Caco-2 (cell line): ENCODE data around the gene FAM161A. TPM values are rescaled to one million over a fixed set of nuclear protein-coding genes. Genes with fewer than 3 reads are reported as not detected.

Experiments used
- BruUV-seq: library from RNA; stranded (reverse); fragments of 400-500 nt; replicated peaks from 2 replicates; lab custom pipeline; 2021; lab: Mats Ljungman, UMichigan
- CTCF ChIA-PET: fragments of 300-600 bp; sonication (Branson Sonifier 250); formaldehyde crosslinking; loops from one replicate; lab custom pipeline; 2022; ENCODE audit warnings: antibody characterized with exemption; lab: Charles Lee
- POLR2A ChIA-PET: fragments of 300-600 bp; sonication (Branson Sonifier 250); formaldehyde crosslinking; loops from one replicate; lab custom pipeline; 2022; ENCODE audit warnings: antibody characterized with exemption; lab: Charles Lee
- DNase-seq, 2 experiments: peaks; one replicate each; pipeline versions ENCODE4 v3.0.0 to v3.0.0-alpha.2; 2020 to 2022
- H3K27me3 ChIP-seq: replicated peaks from 2 replicates; pipeline ENCODE4 v1.6.0; 2011; ENCODE audit warnings: low read length; ENCODE audit not compliant: control insufficient read depth, insufficient read depth
- H3K36me3 ChIP-seq: 2 replicates; pipeline ENCODE4 v1.5.1; 2011; ENCODE audit warnings: low read length; ENCODE audit not compliant: control insufficient read depth, insufficient read depth
- H3K4me1 ChIP-seq: fragments of 250-450 bp; sonication (Bioruptor Pico); 2 replicates; pipeline ENCODE4 v1.5.1; 2020; ENCODE audit warnings: mild to moderate bottlenecking
- H3K4me3 ChIP-seq: 2 replicates; pipeline ENCODE4 v1.5.1; 2011; ENCODE audit warnings: low read depth, mild to moderate bottlenecking, control low read depth, low read length
- H3K9me3 ChIP-seq: fragments of 250-450 bp; sonication (Bioruptor Pico); 2 replicates; pipeline ENCODE4 v1.5.1; 2020; ENCODE audit warnings: mild to moderate bottlenecking, moderate library complexity
- H3K27ac Mint-ChIP-seq: one replicate; pipeline ENCODE4 v1.8.0; 2022; ENCODE audit warnings: mixed read lengths; ENCODE audit not compliant: unreplicated experiment
- H3K27me3 Mint-ChIP-seq: one replicate; pipeline ENCODE4 v1.8.0; 2022; ENCODE audit warnings: mixed read lengths; ENCODE audit not compliant: insufficient read depth, unreplicated experiment
- H3K36me3 Mint-ChIP-seq: one replicate; pipeline ENCODE4 v1.8.0; 2022; ENCODE audit warnings: mild to moderate bottlenecking, mixed read lengths; ENCODE audit not compliant: insufficient read depth, unreplicated experiment
- H3K4me1 Mint-ChIP-seq: one replicate; pipeline ENCODE4 v1.8.0; 2022; ENCODE audit warnings: low read depth, mixed read lengths; ENCODE audit not compliant: unreplicated experiment
- H3K4me3 Mint-ChIP-seq: one replicate; pipeline ENCODE4 v1.8.0; 2022; ENCODE audit warnings: mild to moderate bottlenecking, moderate library complexity, mixed read lengths; ENCODE audit not compliant: unreplicated experiment
- H3K9me3 Mint-ChIP-seq: one replicate; pipeline ENCODE4 v1.8.0; 2022; ENCODE audit warnings: mixed read lengths; ENCODE audit not compliant: unreplicated experiment
- CTCF ChIP-seq, 2 experiments: fragments of 200-600 bp in 1 of 2; IDR thresholded peaks; 1 replicate in 1 of 2; 2 replicates in 1 of 2; pipeline versions ENCODE4 v1.5.1 to v1.8.0; 2011 to 2022; ENCODE audit warnings: antibody characterized with exemption in 1 of 2, control low read depth in 1 of 2, inconsistent platforms in 1 of 2, low read depth in 1 of 2, low read length in 1 of 2, mild to moderate bottlenecking in 1 of 2, moderate library complexity in 1 of 2; ENCODE audit not compliant: insufficient read depth in 1 of 2, severe bottlenecking in 1 of 2, unreplicated experiment in 1 of 2
- intact Hi-C: fragments of 100-400 bp; cut with micrococcal nuclease; formaldehyde crosslinking; loops from one replicate; pipeline ENCODE4 v1.10.0; 2022; ENCODE audit not compliant: unreplicated experiment
- total RNA-seq: library from RNA; stranded (reverse); gene quantifications from 2 replicates; pipeline ENCODE4 v1.2.3, GENCODE V29; 2022

FAM161A gene
- total RNA-seq, 1 experiment from 2014 or later: 9.8 TPM

GRCh38 chr2:61789807-61790602 lies 63.9 kb downstream of the FAM161A start:
- H3K9me3 Mint-ChIP-seq: no peaks in the 10 kb centered on the region
- ChIA-PET POLR2A (no interaction called here), CTCF (interaction anchor here (0.6 kb wide), 1 partner anchor 15 kb away, joined by 3 read pairs; no protein-coding TSS in a partner anchor)
- no peaks in the 10 kb centered on the region for H3K4me1 ChIP-seq
- intact Hi-C loops: loop anchor here (10.0 kb wide), 1 partner anchor 655 kb away; no protein-coding TSS in a partner anchor
- H3K4me1 Mint-ChIP-seq: peaks cover 6% of the 10 kb centered on the region
- H3K9me3 ChIP-seq: no peaks in the 10 kb centered on the region
- H3K27me3 ChIP-seq: no peaks in the 10 kb centered on the region
- H3K27me3 Mint-ChIP-seq: peaks cover 4% of the 10 kb centered on the region
- no peak overlapping the region for H3K27ac Mint-ChIP-seq
- BruUV-seq: no TSS peak
- H3K36me3 ChIP-seq: no peaks in the 10 kb centered on the region
- TF ChIP-seq CTCF (IDR thresholded peaks at IDR 0.05; ENCODE audit: insufficient read depth in 1 of 2, low read depth in 1 of 2, low read length in 1 of 2, severe bottlenecking in 1 of 2, unreplicated experiment in 1 of 2): no peak
- DNase-seq: no peak
- H3K36me3 Mint-ChIP-seq: no peaks in the 10 kb centered on the region
- H3K4me3 ChIP-seq: no peak overlapping the region
- H3K4me3 Mint-ChIP-seq: no peak overlapping the region

GRCh38 chr2:61787941-61788563 lies 65.8 kb downstream of the FAM161A start:
- DNase-seq: no peak
- Mint-ChIP-seq H3K4me3 (no peak overlapping the region), H3K36me3 (no peaks in the 10 kb centered on the region), H3K9me3 (no peaks in the 10 kb centered on the region), H3K27me3 (peaks cover 5% of the 10 kb centered on the region), H3K27ac (no peak overlapping the region), H3K4me1 (peaks cover 6% of the 10 kb centered on the region)
- H3K4me1 ChIP-seq: no peaks in the 10 kb centered on the region
- no peaks in the 10 kb centered on the region for H3K27me3 ChIP-seq
- no peaks in the 10 kb centered on the region for H3K9me3 ChIP-seq
- ChIA-PET POLR2A (interaction anchor here (0.5 kb wide), 1 partner anchor 609 kb away, joined by 4 read pairs; no protein-coding TSS in a partner anchor), CTCF (no interaction called here)
- intact Hi-C loops: no loop called here
- H3K36me3 ChIP-seq: no peaks in the 10 kb centered on the region
- BruUV-seq: no TSS peak
- no peak for TF ChIP-seq CTCF (IDR thresholded peaks at IDR 0.05; ENCODE audit: insufficient read depth in 1 of 2, low read depth in 1 of 2, low read length in 1 of 2, severe bottlenecking in 1 of 2, unreplicated experiment in 1 of 2)
- H3K4me3 ChIP-seq: no peak overlapping the region

DNA sequence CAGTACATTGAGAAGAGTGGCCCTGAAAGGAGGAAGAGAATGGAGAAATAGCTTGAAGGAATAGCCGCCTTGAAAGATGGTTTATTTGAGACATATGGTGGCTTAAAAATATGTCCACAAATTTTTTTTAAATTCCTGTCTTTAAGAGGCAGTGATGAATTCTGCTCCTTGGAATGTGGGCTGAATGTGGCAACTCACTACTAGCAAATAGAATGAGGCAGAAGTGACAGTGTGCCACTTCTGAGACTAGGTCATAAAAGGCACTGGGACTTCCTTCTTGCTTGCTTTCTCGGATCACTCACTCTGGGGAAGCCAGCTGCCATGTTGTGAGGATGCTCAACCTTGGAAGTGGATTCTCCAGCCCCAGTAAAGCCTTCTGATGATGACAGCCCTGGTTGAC lies 67.0 kb downstream of the FAM161A start:
- Mint-ChIP-seq H3K27me3 (peaks cover 9% of the 10 kb centered on the region), H3K27ac (no peak overlapping the region), H3K9me3 (no peaks in the 10 kb centered on the region), H3K36me3 (no peaks in the 10 kb centered on the region), H3K4me1 (peaks cover under 1% of the 10 kb centered on the region), H3K4me3 (no peak overlapping the region)
- Histone ChIP-seq H3K36me3 (no peaks in the 10 kb centered on the region), H3K4me1 (no peaks in the 10 kb centered on the region), H3K4me3 (no peak overlapping the region), H3K27me3 (no peaks in the 10 kb centered on the region), H3K9me3 (no peaks in the 10 kb centered on the region)
- ChIA-PET POLR2A (no interaction called here), CTCF (no interaction called here)
- TF ChIP-seq CTCF (IDR thresholded peaks at IDR 0.05; ENCODE audit: insufficient read depth in 1 of 2, low read depth in 1 of 2, low read length in 1 of 2, severe bottlenecking in 1 of 2, unreplicated experiment in 1 of 2): no peak
- intact Hi-C loops: no loop called here
- BruUV-seq: no TSS peak
- DNase-seq: no peak
